H1 (cell line): Measurements from ENCODE around the gene CSNK2A3. TPM values are rescaled to one million over a fixed set of nuclear protein-coding genes. Genes with fewer than 3 reads are reported as not detected.

Experiments used
- CBX8 ChIP-seq: fragments of 300-800, 300-1000 bp; sonication (generic); IDR thresholded peaks from 2 replicates; pipeline ENCODE4 v1.7.1; 2016; ENCODE audit warnings: low read depth, low read length, borderline replicate concordance
- CHD1 ChIP-seq: IDR thresholded peaks from 2 replicates; pipeline ENCODE4 v1.6.1; 2012; ENCODE audit warnings: low read depth, low read length, improper control_type of control experiment
- CTBP2 ChIP-seq: IDR thresholded peaks from 2 replicates; pipeline ENCODE4 v1.7.0; 2011; ENCODE audit warnings: borderline replicate concordance, mild to moderate bottlenecking, moderate library complexity, mixed read lengths, low read length; ENCODE audit not compliant: insufficient read depth, insufficient read length
- MAFK ChIP-seq: IDR thresholded peaks from 2 replicates; pipeline ENCODE4 v1.6.1; 2012; ENCODE audit warnings: low read depth, mild to moderate bottlenecking, improper control_type of control experiment, low read length
- NRF1 ChIP-seq: IDR thresholded peaks from 2 replicates; pipeline ENCODE4 v1.6.1; 2011; ENCODE audit warnings: mild to moderate bottlenecking, low read depth, low read length, improper control_type of control experiment
- SIRT6 ChIP-seq: IDR thresholded peaks from one replicate; pipeline ENCODE4 v1.7.1; 2012; ENCODE audit warnings: low read length, inconsistent platforms
- polyA plus RNA-seq, 7 experiments: library from polyadenylated mRNA; depleted of rRNA in 3 of 7; stranded (reverse) in 5 of 7; unstranded in 2 of 7; fragments of >200 nt in 5 of 7; fragments of 200-250 nt in 2 of 7; gene quantifications; 1 replicate in 5 of 7; 2 replicates in 1 of 7; 4 replicates in 1 of 7; pipeline versions ENCODE4 v1.2.1 to v1.2.3, GENCODE V29; 2011 to 2013; ENCODE audit warnings: missing spikeins in 2 of 7, mixed read lengths in 2 of 7
- total RNA-seq: library from RNA; stranded (reverse); fragmentation: NEBNext Ultra II Directional; extraction: Animal tissue kit (Norgen Biotek cat#: 25700); gene quantifications from 2 replicates; pipeline ENCODE4 v1.2.1, GENCODE V29; 2021

CSNK2A3 gene
- total and polyA plus RNA-seq, 2 of the 8 experiments (the other 6 are each of a cell fraction or from before 2014, with no cell fraction given) = 0.69 to 1.0 TPM

DNA sequence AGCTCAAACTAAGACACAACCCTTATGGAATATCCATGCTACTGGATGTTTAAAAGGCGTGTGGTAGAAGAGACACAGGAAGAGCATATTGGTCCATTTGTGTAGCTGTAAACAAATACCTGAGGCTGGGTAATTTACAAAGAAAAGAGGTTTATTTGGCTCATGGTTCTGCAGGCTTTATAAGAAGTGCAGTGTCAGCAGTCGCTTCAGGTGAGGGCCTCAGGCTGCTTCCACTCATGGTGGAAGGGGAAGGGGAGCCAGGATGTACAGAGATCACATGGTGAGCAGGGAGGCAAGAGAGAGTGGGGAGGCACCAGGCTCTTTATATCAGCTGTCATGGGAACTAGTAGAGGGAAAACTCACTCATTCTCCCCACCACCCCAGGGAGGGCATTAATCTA is 31.8 kb upstream of the CSNK2A3 start (continued):
- no peak for TF ChIP-seq CTBP2
- no peak for TF ChIP-seq SIRT6
- TF ChIP-seq CBX8 = no peak
- no peak for TF ChIP-seq MAFK
- TF ChIP-seq CHD1 = no peak
- TF ChIP-seq NRF1 = no peak
